Measurements from ENCODE around the gene CHRND.

DNA sequence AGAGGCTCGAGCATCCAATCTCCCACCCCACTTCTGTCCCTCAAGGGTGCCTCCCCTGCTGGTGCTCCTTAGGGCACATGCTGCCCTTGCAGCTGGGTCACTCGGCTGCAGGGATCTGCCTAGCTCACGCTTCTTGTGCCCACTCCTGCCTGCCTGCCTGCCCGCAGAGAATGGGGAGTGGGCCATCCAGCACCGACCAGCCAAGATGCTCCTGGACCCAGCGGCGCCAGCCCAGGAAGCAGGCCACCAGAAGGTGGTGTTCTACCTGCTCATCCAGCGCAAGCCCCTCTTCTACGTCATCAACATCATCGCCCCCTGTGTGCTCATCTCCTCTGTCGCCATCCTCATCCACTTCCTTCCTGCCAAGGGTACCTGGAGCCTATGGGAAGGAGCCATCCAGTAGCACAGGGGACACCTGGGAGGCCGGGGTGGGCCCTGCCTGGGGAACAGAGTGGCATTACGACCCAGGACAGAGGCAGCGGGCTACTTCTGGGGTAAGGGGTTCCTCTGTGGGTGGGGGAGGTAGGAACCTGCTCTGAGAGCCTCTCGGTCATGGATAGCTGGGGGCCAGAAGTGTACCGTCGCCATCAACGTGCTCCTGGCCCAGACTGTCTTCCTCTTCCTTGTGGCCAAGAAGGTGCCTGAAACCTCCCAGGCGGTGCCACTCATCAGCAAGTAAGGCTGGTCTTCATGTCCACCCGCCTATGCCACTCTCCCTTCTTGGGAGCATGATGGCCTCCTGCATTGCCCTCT lies 16.9 kb downstream of the CHRND start:
- TF ChIP-seq, protein P1, sequence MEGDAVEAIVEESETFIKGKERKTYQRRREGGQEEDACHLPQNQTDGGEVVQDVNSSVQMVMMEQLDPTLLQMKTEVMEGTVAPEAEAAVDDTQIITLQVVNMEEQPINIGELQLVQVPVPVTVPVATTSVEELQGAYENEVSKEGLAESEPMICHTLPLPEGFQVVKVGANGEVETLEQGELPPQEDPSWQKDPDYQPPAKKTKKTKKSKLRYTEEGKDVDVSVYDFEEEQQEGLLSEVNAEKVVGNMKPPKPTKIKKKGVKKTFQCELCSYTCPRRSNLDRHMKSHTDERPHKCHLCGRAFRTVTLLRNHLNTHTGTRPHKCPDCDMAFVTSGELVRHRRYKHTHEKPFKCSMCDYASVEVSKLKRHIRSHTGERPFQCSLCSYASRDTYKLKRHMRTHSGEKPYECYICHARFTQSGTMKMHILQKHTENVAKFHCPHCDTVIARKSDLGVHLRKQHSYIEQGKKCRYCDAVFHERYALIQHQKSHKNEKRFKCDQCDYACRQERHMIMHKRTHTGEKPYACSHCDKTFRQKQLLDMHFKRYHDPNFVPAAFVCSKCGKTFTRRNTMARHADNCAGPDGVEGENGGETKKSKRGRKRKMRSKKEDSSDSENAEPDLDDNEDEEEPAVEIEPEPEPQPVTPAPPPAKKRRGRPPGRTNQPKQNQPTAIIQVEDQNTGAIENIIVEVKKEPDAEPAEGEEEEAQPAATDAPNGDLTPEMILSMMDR (conservative IDR thresholded peaks at IDR 0.05; ENCODE audit: low read depth in 2 of 2), result no peak
- TF ChIP-seq POLR2AphosphoS5 (IDR thresholded peaks at IDR 0.05; ENCODE audit: low read depth), result no peak
- TF ChIP-seq EZH2 (IDR thresholded peaks at IDR 0.05; ENCODE audit: low read depth, unreplicated experiment), result no peak
- TF ChIP-seq, protein P2, sequence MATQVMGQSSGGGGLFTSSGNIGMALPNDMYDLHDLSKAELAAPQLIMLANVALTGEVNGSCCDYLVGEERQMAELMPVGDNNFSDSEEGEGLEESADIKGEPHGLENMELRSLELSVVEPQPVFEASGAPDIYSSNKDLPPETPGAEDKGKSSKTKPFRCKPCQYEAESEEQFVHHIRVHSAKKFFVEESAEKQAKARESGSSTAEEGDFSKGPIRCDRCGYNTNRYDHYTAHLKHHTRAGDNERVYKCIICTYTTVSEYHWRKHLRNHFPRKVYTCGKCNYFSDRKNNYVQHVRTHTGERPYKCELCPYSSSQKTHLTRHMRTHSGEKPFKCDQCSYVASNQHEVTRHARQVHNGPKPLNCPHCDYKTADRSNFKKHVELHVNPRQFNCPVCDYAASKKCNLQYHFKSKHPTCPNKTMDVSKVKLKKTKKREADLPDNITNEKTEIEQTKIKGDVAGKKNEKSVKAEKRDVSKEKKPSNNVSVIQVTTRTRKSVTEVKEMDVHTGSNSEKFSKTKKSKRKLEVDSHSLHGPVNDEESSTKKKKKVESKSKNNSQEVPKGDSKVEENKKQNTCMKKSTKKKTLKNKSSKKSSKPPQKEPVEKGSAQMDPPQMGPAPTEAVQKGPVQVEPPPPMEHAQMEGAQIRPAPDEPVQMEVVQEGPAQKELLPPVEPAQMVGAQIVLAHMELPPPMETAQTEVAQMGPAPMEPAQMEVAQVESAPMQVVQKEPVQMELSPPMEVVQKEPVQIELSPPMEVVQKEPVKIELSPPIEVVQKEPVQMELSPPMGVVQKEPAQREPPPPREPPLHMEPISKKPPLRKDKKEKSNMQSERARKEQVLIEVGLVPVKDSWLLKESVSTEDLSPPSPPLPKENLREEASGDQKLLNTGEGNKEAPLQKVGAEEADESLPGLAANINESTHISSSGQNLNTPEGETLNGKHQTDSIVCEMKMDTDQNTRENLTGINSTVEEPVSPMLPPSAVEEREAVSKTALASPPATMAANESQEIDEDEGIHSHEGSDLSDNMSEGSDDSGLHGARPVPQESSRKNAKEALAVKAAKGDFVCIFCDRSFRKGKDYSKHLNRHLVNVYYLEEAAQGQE (IDR thresholded peaks at IDR 0.05; ENCODE audit: unreplicated experiment), result no peak
- TF ChIP-seq ZNF114 (CRISPR knock-in tag; IDR thresholded peaks at IDR 0.05), result no peak
- no peak for TF ChIP-seq EZH2phosphoT487 (IDR thresholded peaks at IDR 0.05; ENCODE audit: unreplicated experiment)
- TF ChIP-seq, protein P3, sequence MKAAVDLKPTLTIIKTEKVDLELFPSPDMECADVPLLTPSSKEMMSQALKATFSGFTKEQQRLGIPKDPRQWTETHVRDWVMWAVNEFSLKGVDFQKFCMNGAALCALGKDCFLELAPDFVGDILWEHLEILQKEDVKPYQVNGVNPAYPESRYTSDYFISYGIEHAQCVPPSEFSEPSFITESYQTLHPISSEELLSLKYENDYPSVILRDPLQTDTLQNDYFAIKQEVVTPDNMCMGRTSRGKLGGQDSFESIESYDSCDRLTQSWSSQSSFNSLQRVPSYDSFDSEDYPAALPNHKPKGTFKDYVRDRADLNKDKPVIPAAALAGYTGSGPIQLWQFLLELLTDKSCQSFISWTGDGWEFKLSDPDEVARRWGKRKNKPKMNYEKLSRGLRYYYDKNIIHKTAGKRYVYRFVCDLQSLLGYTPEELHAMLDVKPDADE (IDR thresholded peaks at IDR 0.05), result no peak
- TF ChIP-seq, protein P4, sequence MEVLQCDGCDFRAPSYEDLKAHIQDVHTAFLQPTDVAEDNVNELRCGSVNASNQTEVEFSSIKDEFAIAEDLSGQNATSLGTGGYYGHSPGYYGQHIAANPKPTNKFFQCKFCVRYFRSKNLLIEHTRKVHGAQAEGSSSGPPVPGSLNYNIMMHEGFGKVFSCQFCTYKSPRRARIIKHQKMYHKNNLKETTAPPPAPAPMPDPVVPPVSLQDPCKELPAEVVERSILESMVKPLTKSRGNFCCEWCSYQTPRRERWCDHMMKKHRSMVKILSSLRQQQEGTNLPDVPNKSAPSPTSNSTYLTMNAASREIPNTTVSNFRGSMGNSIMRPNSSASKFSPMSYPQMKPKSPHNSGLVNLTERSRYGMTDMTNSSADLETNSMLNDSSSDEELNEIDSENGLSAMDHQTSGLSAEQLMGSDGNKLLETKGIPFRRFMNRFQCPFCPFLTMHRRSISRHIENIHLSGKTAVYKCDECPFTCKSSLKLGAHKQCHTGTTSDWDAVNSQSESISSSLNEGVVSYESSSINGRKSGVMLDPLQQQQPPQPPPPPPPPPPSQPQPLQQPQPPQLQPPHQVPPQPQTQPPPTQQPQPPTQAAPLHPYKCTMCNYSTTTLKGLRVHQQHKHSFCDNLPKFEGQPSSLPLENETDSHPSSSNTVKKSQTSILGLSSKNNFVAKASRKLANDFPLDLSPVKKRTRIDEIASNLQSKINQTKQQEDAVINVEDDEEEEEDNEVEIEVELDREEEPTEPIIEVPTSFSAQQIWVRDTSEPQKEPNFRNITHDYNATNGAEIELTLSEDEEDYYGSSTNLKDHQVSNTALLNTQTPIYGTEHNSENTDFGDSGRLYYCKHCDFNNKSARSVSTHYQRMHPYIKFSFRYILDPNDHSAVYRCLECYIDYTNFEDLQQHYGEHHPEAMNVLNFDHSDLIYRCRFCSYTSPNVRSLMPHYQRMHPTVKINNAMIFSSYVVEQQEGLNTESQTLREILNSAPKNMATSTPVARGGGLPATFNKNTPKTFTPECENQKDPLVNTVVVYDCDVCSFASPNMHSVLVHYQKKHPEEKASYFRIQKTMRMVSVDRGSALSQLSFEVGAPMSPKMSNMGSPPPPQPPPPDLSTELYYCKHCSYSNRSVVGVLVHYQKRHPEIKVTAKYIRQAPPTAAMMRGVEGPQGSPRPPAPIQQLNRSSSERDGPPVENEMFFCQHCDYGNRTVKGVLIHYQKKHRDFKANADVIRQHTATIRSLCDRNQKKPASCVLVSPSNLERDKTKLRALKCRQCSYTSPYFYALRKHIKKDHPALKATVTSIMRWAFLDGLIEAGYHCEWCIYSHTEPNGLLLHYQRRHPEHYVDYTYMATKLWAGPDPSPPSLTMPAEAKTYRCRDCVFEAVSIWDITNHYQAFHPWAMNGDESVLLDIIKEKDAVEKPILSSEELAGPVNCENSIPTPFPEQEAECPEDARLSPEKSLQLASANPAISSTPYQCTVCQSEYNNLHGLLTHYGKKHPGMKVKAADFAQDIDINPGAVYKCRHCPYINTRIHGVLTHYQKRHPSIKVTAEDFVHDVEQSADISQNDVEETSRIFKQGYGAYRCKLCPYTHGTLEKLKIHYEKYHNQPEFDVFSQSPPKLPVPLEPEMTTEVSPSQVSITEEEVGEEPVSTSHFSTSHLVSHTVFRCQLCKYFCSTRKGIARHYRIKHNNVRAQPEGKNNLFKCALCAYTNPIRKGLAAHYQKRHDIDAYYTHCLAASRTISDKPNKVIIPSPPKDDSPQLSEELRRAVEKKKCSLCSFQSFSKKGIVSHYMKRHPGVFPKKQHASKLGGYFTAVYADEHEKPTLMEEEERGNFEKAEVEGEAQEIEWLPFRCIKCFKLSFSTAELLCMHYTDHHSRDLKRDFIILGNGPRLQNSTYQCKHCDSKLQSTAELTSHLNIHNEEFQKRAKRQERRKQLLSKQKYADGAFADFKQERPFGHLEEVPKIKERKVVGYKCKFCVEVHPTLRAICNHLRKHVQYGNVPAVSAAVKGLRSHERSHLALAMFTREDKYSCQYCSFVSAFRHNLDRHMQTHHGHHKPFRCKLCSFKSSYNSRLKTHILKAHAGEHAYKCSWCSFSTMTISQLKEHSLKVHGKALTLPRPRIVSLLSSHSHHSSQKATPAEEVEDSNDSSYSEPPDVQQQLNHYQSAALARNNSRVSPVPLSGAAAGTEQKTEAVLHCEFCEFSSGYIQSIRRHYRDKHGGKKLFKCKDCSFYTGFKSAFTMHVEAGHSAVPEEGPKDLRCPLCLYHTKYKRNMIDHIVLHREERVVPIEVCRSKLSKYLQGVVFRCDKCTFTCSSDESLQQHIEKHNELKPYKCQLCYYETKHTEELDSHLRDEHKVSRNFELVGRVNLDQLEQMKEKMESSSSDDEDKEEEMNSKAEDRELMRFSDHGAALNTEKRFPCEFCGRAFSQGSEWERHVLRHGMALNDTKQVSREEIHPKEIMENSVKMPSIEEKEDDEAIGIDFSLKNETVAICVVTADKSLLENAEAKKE (CRISPR knock-in tag; IDR thresholded peaks at IDR 0.05), result no peak
- no peak for TF ChIP-seq CREB1 (CRISPR knock-in tag; IDR thresholded peaks at IDR 0.05; ENCODE audit: low read depth)

All from GM23338 (cell line).